NB4 (cell line): ENCODE measurements around the gene MIB1.

Experiments
- DNase-seq: peaks from one replicate; pipeline ENCODE4 v3.0.0; 2010; ENCODE audit warnings: low read depth
- H3K4me3 ChIP-seq: one replicate; pipeline ENCODE4 v1.5.1; 2011; ENCODE audit warnings: mild to moderate bottlenecking, low read depth, low read length, moderate library complexity
- CTCF ChIP-seq: IDR thresholded peaks from one replicate; pipeline ENCODE4 v1.5.1; 2012; ENCODE audit warnings: low read depth, low read length
- MAX ChIP-seq: IDR thresholded peaks from 2 replicates; pipeline ENCODE4 v1.6.1; 2011; ENCODE audit warnings: low read depth, low read length
- MYC ChIP-seq: IDR thresholded peaks from 2 replicates; pipeline ENCODE4 v1.6.1; 2011; ENCODE audit warnings: low read depth, low read length
- POLR2A ChIP-seq: IDR thresholded peaks from 2 replicates; pipeline ENCODE4 v1.6.1; 2011; ENCODE audit warnings: mild to moderate bottlenecking; ENCODE audit not compliant: insufficient read length; ENCODE audit errors: extremely low read depth

The MIB1 gene

GRCh38 chr18:21915546-21915945 lies 175.0 kb downstream of the MIB1 start:
- no peak for TF ChIP-seq CTCF
- no peak for DNase-seq

GRCh38 chr18:21916594-21916993 lies 176.0 kb downstream of the MIB1 start:
- TF ChIP-seq MYC (no peak), POLR2A (no peak), CTCF (no peak), MAX (no peak)
- no peak for DNase-seq
- H3K4me3 ChIP-seq, result no peak overlapping the region

More at GRCh38 chr18:21915546-21915945, 175.0 kb downstream of the MIB1 start:
- no peak overlapping the region for H3K4me3 ChIP-seq

- H3K4me3 ChIP-seq, result no peak overlapping the region
- no peak for DNase-seq
- TF ChIP-seq MAX, result no peak
- TF ChIP-seq MYC, result no peak
- TF ChIP-seq POLR2A, result no peak
- TF ChIP-seq CTCF, result no peak
Observed at GRCh38 chr18:21918693-21919092, 178.1 kb downstream of the MIB1 start.
